Activated CD8-positive, alpha-beta memory T cell treated with anti-CD3 and anti-CD28 coated beads for 1 hour (primary cell): ENCODE measurements around the gene ZBP1.

Experiments used
- DNase-seq, 2 donors: peaks; one replicate each; pipeline ENCODE4 v3.0.0-alpha.2; 2020; ENCODE audit warnings: low read depth in 1 of 2; ENCODE audit errors: extremely low read depth in 1 of 2

Gene ZBP1

DNA sequence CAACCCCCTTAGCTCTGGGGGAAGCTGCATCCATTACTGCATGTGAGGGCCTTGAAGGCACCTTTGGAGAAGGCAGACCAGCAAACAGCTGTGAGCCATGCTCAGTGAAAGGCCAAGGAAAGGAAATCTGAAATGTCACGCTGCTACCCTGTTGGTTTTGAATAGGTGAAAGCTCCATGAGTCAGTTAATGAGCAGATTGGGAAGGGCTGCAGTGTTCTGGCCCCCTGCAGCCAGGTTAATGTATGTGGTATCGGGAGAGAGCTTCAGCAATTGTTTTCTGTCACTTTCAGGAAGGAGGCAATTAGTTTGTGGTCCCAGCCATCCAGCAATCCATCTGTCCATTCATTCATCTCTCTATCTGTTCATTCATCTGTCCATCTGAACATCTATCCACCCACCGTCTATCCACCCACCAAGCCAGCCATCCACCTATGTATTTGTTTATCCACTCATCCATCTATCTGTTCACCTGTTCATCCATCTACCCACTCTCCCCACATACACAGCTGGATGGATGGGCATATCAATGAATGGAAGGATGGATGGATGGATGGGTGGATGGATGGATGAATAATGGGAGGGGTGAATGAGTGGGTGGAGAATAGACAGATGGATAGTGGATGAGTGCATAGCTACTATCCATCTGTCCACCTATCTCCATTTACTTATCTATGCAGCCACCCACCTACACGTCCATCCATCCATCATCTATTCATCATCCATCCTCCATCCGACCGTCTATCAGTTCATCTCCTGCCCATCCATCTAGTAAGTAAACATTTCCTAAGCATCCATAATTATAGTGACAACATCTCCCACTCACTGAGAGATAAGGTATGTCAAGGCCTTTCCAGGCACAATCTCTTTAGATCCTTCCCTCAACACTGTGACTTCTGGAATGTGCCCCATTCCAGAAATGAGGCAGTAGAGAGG lies 43.3 kb downstream of the ZBP1 start:
- DNase-seq = no peak

GRCh38 chr20:57576002-57576401 lies 44.2 kb downstream of the ZBP1 start:
- DNase-seq = no peak

- DNase-seq = no peak
Observed at GRCh38 chr20:57574954-57575353, 45.3 kb downstream of the ZBP1 start.

DNA sequence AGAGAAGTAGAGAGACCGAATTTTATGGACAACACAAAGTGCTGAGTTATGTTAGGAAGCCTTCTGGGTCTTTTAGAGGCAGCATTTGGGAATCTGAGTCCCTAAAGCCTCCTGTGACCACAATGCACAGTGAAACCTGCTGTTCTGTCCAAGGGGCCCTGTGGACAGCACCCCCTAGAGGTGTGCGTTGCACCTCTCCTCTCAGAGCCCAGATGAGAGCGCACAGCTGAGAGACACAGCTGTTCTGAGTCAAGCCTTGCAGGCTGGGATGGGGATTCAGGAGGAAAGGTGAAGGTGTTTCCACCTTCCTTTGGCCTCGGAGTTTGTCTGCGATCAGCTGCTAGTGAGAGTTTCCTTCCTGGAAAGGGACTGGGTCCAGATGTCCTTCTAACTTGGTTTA lies 46.3 kb downstream of the ZBP1 start:
- DNase-seq = no peak

- DNase-seq = no peak
Observed at GRCh38 chr20:57573242-57573641, 47.0 kb downstream of the ZBP1 start.

DNA sequence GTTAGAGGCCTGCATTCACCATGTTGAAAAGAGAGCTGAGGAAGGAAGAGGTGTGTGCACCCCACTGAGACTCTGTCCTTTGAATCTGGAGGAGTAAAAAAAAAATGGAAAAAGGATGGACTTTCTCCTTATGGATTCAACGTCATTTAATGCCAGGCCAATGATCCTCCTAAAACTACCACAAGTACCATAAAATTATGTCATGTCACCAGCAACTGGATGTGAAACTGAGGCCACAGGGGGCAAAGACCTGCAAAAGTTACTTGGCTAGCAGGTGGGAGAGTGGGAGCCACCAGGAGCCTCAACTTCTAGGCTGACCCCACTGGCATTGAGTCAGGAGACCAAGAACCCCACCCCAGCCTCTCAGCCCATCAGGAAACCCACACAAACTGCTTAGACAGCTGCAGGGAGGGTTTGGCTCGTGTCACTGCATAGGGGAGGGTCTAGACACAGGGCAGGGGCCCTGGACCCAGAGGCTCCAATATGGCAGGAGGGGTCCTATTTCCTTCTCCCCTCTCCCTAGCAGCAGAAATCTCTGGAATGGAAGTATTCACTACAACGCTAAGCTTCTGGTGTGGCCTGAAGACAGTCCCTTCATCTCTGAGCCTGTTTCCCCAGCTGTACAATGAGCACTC lies 48.3 kb downstream of the ZBP1 start:
- DNase-seq = no peak

DNA sequence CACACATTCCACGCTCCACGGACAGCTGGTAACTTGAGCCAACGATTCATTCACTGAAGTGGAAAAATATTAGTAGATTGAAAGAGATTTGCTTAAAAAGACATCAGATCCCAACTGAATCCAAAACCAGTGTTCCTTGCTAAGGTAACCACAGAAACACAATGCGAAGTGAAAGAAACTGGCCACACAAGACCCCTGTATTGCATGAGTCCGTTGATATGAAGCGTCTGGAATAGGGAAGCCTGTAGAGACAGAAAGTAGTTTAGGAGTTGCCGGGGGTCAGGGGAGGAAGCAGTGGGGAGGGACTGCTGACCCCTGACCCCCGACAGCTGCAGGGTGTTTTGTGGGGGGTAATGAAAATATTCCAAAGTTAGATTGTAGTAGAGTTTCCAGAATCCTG lies 49.3 kb downstream of the ZBP1 start:
- DNase-seq = no peak

DNA sequence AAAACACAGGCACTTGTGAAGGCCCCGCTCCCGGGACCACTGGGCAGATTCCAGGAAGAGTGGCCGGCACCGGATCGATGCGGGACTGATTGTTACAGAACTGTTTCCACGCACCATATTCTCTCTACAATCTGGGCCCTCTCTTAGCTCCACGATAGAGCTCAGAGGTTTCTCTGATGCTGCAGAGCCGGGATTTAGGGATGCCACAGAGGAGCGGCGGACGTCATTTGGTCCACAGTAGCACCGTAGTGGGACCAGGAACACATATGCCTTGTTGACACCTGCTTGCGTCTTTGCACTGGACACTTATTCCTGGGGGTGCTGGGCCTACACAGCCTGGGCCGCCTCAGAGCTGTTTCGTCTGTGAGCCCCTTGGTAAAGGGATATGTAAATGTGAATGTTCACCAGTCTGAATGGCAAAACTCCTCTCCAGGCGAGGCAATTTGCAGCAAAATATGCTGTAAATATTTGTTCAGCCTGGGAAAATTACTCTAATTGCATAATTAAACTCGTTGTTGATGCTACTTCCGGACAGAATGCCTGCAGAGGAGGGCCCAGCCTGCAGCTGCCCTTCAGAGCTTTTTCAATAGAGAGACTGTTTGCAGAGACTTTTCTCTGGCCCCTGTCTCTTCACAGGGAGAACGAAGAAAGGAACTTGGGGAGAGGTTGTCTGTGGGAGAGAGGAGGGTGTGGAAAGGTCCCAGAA lies 49.9 kb downstream of the ZBP1 start:
- DNase-seq = no peak

GRCh38 chr20:57568960-57569359 lies 51.3 kb downstream of the ZBP1 start:
- DNase-seq = no peak

- no peak for DNase-seq
Observed at GRCh38 chr20:57568088-57568896, 51.9 kb downstream of the ZBP1 start.

DNA sequence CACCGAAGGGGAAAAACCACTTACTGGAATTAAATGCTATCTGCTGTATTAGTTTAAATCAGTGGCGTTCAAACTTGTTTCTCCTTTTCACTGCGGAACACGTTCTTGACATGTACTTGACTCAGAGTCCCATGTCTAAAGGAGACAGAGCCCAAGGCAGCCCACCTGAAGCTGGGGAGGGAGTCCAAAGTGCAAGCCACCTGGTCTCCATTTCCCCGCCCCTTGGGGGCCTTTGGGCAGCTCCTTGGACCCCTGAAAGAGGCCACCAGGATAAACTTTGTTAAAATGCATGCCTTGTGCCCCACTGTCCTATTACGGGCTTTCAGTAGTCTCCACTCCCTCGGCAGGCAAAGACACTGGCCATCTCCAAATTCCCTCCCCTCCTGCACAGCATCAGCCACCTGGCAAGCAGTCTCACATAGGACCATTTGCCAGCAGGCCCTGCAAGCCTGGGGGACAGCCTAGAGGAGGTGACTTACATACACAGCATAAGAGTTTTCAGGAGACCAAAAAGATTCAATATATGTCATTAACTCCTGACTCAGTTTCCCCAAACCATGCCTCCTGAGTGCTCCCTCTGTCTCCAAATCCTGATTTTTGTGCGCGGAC lies 52.7 kb downstream of the ZBP1 start:
- no peak for DNase-seq

DNA sequence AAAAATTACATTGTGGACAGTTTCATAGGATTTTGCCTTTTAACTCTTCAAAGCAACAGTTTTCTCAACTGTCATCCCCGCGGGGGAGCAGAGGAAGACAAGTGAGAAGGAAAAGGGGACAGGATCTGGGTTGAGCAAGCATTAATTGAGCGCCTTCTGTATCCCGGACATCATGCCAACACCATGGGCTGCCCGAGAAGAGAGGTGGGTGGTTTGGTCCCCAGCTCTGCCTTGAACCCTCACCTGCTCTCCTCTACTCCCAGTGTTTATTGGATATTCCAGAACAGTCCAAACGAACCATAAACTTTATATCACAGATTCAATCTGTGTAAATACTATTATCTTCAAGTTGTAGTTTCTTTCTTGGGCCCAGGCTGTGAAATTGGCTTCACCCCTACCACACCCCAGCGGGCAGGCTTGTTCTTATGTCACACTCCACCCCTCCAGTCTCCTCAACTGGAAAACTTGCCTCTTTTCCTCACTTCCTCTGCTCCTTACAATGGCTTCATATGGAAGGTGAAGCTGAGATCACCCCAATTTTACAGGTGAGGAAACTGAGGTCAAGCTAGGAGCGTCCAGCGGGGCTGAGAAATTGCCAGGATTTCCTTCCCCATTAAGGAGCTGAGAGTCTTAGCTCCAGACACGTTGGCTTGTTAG lies 53.3 kb downstream of the ZBP1 start:
- DNase-seq = no peak

GRCh38 chr20:57566399-57566798 lies 53.8 kb downstream of the ZBP1 start:
- no peak for DNase-seq

DNA sequence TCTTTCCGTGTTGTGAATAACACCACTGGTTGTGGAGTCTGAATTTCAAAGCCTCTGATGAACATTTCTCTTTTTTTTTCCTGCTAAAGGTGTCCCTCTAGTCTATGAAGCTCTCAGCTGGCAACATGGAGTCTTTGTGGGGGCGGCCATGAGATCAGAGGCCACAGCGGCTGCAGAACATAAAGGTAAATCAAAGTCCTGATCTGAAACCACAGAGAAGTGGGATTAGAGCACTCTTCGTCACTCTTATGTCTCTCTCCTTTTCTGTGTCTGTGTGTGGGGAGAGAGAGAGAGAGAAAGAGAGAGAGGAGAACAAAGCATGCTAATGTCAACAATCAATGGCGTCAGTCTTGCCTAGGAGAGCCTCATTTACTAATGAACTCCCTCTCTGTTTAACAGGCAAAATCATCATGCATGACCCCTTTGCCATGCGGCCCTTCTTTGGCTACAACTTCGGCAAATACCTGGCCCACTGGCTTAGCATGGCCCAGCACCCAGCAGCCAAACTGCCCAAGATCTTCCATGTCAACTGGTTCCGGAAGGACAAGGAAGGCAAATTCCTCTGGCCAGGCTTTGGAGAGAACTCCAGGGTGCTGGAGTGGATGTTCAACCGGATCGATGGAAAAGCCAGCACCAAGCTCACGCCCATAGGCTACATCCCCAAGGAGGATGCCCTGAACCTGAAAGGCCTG lies 55.1 kb downstream of the ZBP1 start:
- DNase-seq = no peak

DNA sequence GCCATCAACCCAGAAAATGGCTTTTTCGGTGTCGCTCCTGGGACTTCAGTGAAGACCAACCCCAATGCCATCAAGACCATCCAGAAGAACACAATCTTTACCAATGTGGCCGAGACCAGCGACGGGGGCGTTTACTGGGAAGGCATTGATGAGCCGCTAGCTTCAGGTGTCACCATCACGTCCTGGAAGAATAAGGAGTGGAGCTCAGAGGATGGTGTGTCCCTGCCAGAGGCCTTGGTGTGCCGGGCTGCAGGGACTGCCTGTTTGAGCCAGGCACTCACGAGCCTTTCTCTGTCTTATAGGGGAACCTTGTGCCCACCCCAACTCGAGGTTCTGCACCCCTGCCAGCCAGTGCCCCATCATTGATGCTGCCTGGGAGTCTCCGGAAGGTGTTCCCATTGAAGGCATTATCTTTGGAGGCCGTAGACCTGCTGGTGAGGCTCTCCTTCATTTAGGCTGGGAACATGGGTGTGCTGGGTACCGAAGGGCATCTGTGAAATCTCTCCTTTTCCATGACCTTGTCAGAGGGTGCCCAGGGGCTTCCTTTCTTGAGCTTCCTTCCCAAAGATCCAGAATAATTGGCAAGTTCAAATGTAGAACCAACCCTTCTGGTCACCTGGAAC lies 55.9 kb downstream of the ZBP1 start:
- DNase-seq = no peak

- no peak for DNase-seq
Observed at GRCh38 chr20:57563522-57563921, 56.7 kb downstream of the ZBP1 start.

DNA sequence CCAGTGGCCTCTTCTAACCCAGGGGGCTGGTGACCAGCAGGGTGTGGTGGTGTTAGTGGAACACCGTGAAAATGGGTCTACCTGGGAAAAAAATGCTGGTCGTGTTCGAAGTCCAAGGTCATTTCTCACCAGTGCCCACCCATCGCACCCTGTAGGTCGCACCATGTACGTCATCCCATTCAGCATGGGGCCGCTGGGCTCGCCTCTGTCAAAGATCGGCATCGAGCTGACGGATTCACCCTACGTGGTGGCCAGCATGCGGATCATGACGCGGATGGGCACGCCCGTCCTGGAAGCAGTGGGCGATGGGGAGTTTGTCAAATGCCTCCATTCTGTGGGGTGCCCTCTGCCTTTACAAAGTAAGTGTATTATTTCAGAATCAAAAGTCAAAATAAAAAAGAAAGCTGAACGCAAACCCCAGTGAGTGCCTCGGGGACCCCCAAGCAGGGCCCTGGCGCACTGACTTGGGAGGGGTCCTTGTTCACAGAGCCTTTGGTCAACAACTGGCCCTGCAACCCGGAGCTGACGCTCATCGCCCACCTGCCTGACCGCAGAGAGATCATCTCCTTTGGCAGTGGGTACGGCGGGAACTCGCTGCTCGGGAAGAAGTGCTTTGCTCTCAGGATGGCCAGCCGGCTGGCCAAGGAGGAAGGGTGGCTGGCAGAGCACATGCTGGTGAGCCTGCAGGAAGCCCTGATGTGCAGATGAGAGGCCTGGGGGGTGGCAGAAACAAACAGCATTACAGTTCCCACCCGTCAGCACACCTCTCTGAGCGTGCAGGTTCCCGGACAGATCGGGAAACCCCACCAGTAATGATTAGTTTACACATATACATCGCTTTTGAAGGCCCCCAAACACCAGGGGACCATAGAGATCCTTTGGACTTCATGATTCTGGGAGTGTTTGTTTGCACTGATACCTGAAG lies 57.4 kb downstream of the ZBP1 start:
- DNase-seq = no peak
